Right lung (tissue), 5 donors: ENCODE results near the gene ADAMTS6. TPM values are rescaled to one million over a fixed set of nuclear protein-coding genes. Genes with fewer than 3 reads are reported as not detected.
A peak's percentile ranks its signal among the peaks of the same experiment; 100 is the strongest.

Experiments used
- DNase-seq, 2 donors: peaks; one replicate each; pipeline ENCODE4 v3.0.0-alpha.2; 2013
- polyA plus RNA-seq, 5 donors: library from polyadenylated mRNA; unstranded; fragments of 120-200 nt; gene quantifications; one replicate each; pipeline versions ENCODE4 v1.2.1 to v1.2.3, GENCODE V29; 2013; ENCODE audit warnings: inconsistent platforms in 1 of 5, low replicate concordance in 1 of 5; ENCODE audit not compliant: insufficient read length in 5 of 5, insufficient read depth in 1 of 5

The ADAMTS6 gene
- polyA plus RNA-seq, 5 donors: 7.3 to 24.4 (median 13.5) TPM

GRCh38 chr5:65144136-65144871 is 337.4 kb downstream of the ADAMTS6 start:
- no peak for DNase-seq

- no peak for DNase-seq
Measured at GRCh38 chr5:65142511-65143011, 339.2 kb downstream of the ADAMTS6 start.

GRCh38 chr5:65142016-65142415 is 339.7 kb downstream of the ADAMTS6 start:
- no peak for DNase-seq

- no peak for DNase-seq
Measured at GRCh38 chr5:65141493-65141892, 340.2 kb downstream of the ADAMTS6 start.

- no peak for DNase-seq
Measured at GRCh38 chr5:65137631-65138030, 344.1 kb downstream of the ADAMTS6 start.

GRCh38 chr5:65133477-65134110 is 348.1 kb downstream of the ADAMTS6 start:
- no peak for DNase-seq

GRCh38 chr5:65132386-65132785 is 349.3 kb downstream of the ADAMTS6 start:
- no peak for DNase-seq

GRCh38 chr5:65128226-65128625 is 353.5 kb downstream of the ADAMTS6 start:
- no peak for DNase-seq

- DNase-seq: peak in 1 of 2 donors; percentile 13
Measured at GRCh38 chr5:65127161-65127901, 354.4 kb downstream of the ADAMTS6 start.

- peak; percentile 50 to 58 for DNase-seq
Measured at GRCh38 chr5:65126542-65127069, 355.1 kb downstream of the ADAMTS6 start.

- DNase-seq: peak; percentile 39 to 41
Measured at GRCh38 chr5:65125591-65126541, 355.9 kb downstream of the ADAMTS6 start.

GRCh38 chr5:65121880-65122436 is 359.8 kb downstream of the ADAMTS6 start:
- DNase-seq: no peak

GRCh38 chr5:65120371-65120967 is 361.3 kb downstream of the ADAMTS6 start:
- no peak for DNase-seq

GRCh38 chr5:65117525-65117924 is 364.2 kb downstream of the ADAMTS6 start:
- DNase-seq: no peak

GRCh38 chr5:65113771-65114170 is 367.9 kb downstream of the ADAMTS6 start:
- DNase-seq: no peak

- no peak for DNase-seq
Measured at GRCh38 chr5:65111961-65112658, 369.6 kb downstream of the ADAMTS6 start.

- DNase-seq: no peak
Measured at GRCh38 chr5:65108786-65109743, 372.7 kb downstream of the ADAMTS6 start.

- no peak for DNase-seq
Measured at GRCh38 chr5:65105301-65105700, 376.4 kb downstream of the ADAMTS6 start.
